GM23338 (cell line): ENCODE data around the gene ALG9. TPM values are rescaled to one million over a fixed set of nuclear protein-coding genes. Genes with fewer than 3 reads are reported as not detected.

Experiments
- ATAC-seq: fragments of 200-7000 bp; cut with Tn5 transposase; 3 replicates; pipeline ENCODE4 v1.9.1; 2020
- DNase-seq: peaks from one replicate; pipeline ENCODE4 v3.0.0-alpha.2; 2015; ENCODE audit warnings: low spot score
- H2AFZ ChIP-seq: fragments of 200-600 bp; sonication (generic); 2 replicates; pipeline ENCODE4 v1.8.0; 2016; ENCODE audit warnings: antibody characterized with exemption, mild to moderate bottlenecking, moderate library complexity
- H3F3A ChIP-seq: fragments of 200-600 bp; sonication (generic); replicated peaks from 2 replicates; pipeline ENCODE4 v1.8.0; 2017; ENCODE audit warnings: antibody characterized with exemption, mixed run types, low read depth
- H3K27ac ChIP-seq: fragments of 200-600 bp; sonication (generic); 2 replicates; pipeline ENCODE4 v1.6.1; 2016; ENCODE audit warnings: low read depth
- H3K27me3 ChIP-seq: fragments of 200-600 bp; sonication (generic); 2 replicates; pipeline ENCODE4 v1.8.0; 2016; ENCODE audit warnings: mild to moderate bottlenecking, mixed run types, moderate library complexity; ENCODE audit not compliant: insufficient read depth
- H3K36me3 ChIP-seq: fragments of 200-600 bp; sonication (generic); 2 replicates; pipeline ENCODE4 v1.8.0; 2016; ENCODE audit warnings: mild to moderate bottlenecking; ENCODE audit not compliant: insufficient read depth
- H3K4me1 ChIP-seq: fragments of 200-600 bp; sonication (generic); 2 replicates; pipeline ENCODE4 v1.8.0; 2016; ENCODE audit warnings: mild to moderate bottlenecking, moderate library complexity; ENCODE audit not compliant: insufficient read depth
- H3K4me2 ChIP-seq: fragments of 200-600 bp; sonication (generic); 2 replicates; pipeline ENCODE4 v1.7.1; 2017; ENCODE audit warnings: mixed run types
- H3K4me3 ChIP-seq: fragments of 200-600 bp; sonication (generic); 2 replicates; pipeline ENCODE4 v1.6.1; 2016; ENCODE audit warnings: mixed run types
- H3K79me2 ChIP-seq: fragments of 200-600 bp; sonication (generic); replicated peaks from 2 replicates; pipeline ENCODE4 v1.8.0; 2017; ENCODE audit warnings: mild to moderate bottlenecking; ENCODE audit not compliant: insufficient read depth
- H3K9me2 ChIP-seq: fragments of 200-600 bp; sonication (generic); 2 replicates; pipeline ENCODE4 v1.8.0; 2017; ENCODE audit not compliant: insufficient read depth
- H4K20me1 ChIP-seq: fragments of 200-600 bp; sonication (generic); replicated peaks from 2 replicates; pipeline ENCODE4 v1.8.0; 2017; ENCODE audit warnings: mild to moderate bottlenecking; ENCODE audit not compliant: insufficient read depth
- H3K27ac Mint-ChIP-seq: 2 replicates; pipeline ENCODE4 v1.8.0; 2020; ENCODE audit warnings: inconsistent platforms, mild to moderate bottlenecking, moderate library complexity, mixed read lengths
- H3K27me3 Mint-ChIP-seq: 3 replicates; pipeline ENCODE4 v1.8.0; 2022; ENCODE audit warnings: low read depth, mild to moderate bottlenecking, moderate library complexity, mixed read lengths, inconsistent platforms; ENCODE audit not compliant: insufficient read depth, poor library complexity
- H3K36me3 Mint-ChIP-seq: 3 replicates; pipeline ENCODE4 v1.8.0; 2021; ENCODE audit warnings: low read depth, mild to moderate bottlenecking, inconsistent platforms, moderate library complexity, mixed read lengths
- H3K4me1 Mint-ChIP-seq: 3 replicates; pipeline ENCODE4 v1.8.0; 2020; ENCODE audit warnings: mild to moderate bottlenecking, inconsistent platforms, mixed read lengths
- H3K4me3 Mint-ChIP-seq: 3 replicates; pipeline ENCODE4 v1.8.0; 2021; ENCODE audit warnings: moderate library complexity, mild to moderate bottlenecking, inconsistent platforms, mixed read lengths
- H3K9me3 Mint-ChIP-seq: 3 replicates; pipeline ENCODE4 v1.8.0; 2020; ENCODE audit warnings: moderate library complexity, mild to moderate bottlenecking, inconsistent platforms, mixed read lengths
- CREB1 ChIP-seq: fragments of 250-450 bp; sonication (Bioruptor Pico); IDR thresholded peaks from 2 replicates; pipeline ENCODE4 v1.5.0; 2020; ENCODE audit warnings: low read depth, mild to moderate bottlenecking, moderate library complexity
- CTCF ChIP-seq, 2 experiments: fragments of 200-600 bp in 1 of 2; sonication (generic) in 1 of 2; conservative IDR thresholded peaks; 2 replicates each; pipeline versions ENCODE4 v1.5.1 to v1.6.1; 2016 to 2017; ENCODE audit warnings: antibody characterized with exemption in 2 of 2, low read depth in 2 of 2, mild to moderate bottlenecking in 2 of 2, moderate library complexity in 1 of 2
- EZH2 ChIP-seq: fragments of 200-600 bp; sonication (generic); IDR thresholded peaks from one replicate; pipeline ENCODE4 v1.8.0; 2017; ENCODE audit warnings: antibody characterized with exemption, mild to moderate bottlenecking, low read depth; ENCODE audit not compliant: unreplicated experiment
- EZH2phosphoT487 ChIP-seq: fragments of 200-600 bp; sonication (generic); IDR thresholded peaks from one replicate; pipeline ENCODE4 v1.8.1; 2018; ENCODE audit warnings: antibody characterized with exemption; ENCODE audit not compliant: unreplicated experiment
- JUNB ChIP-seq: IDR thresholded peaks from one replicate; pipeline ENCODE4 v1.6.1; 2016; ENCODE audit warnings: antibody characterized with exemption; ENCODE audit not compliant: unreplicated experiment
- NANOG ChIP-seq: IDR thresholded peaks from 2 replicates; pipeline ENCODE4 v1.6.1; 2016; ENCODE audit warnings: antibody characterized with exemption, borderline replicate concordance
- POLR2AphosphoS5 ChIP-seq: IDR thresholded peaks from 2 replicates; pipeline ENCODE4 v1.6.1; 2016; ENCODE audit warnings: antibody characterized with exemption, low read depth
- REST ChIP-seq: IDR thresholded peaks from one replicate; pipeline ENCODE4 v1.6.1; 2018; ENCODE audit warnings: antibody characterized with exemption; ENCODE audit not compliant: unreplicated experiment
- STAT1 ChIP-seq: IDR thresholded peaks from one replicate; pipeline ENCODE4 v1.6.1; 2016; ENCODE audit warnings: antibody characterized with exemption; ENCODE audit not compliant: unreplicated experiment
- ZNF114 ChIP-seq: fragments of 250-450 bp; sonication (Bioruptor Pico); IDR thresholded peaks from 2 replicates; pipeline ENCODE4 v1.5.0; 2020; ENCODE audit warnings: mild to moderate bottlenecking, moderate library complexity
- ZNF331 ChIP-seq: fragments of 250-450 bp; sonication (Bioruptor Pico); IDR thresholded peaks from 2 replicates; pipeline ENCODE4 v1.5.0; 2020; ENCODE audit warnings: low read depth, mild to moderate bottlenecking, moderate library complexity
- ZNF462 ChIP-seq: fragments of 250-450 bp; sonication (Bioruptor Pico); IDR thresholded peaks from 2 replicates; pipeline ENCODE4 v1.5.0; 2020; ENCODE audit warnings: mild to moderate bottlenecking, moderate library complexity
- polyA plus RNA-seq: library from polyadenylated mRNA; unstranded; fragments of >200 nt; fragmentation: Nextera tagmentation; extraction: Ambion mirVana; gene quantifications from 2 replicates; pipeline ENCODE4 v1.2.1, GENCODE V29; 2016
- total RNA-seq: library from RNA; depleted of rRNA; stranded (reverse); fragments of >200 nt; shearing (Covaris generic); gene quantifications from 2 replicates; pipeline ENCODE4 v1.2.3, GENCODE V29; 2014
- TF ChIP-seq, protein P1 (sequence below): IDR thresholded peaks from 2 replicates; pipeline ENCODE4 v1.6.1; 2016; ENCODE audit warnings: antibody characterized with exemption

ALG9 gene
- total and polyA plus RNA-seq, 2 experiments from 2014 or later, result 25.4 to 31.1 TPM

DNA sequence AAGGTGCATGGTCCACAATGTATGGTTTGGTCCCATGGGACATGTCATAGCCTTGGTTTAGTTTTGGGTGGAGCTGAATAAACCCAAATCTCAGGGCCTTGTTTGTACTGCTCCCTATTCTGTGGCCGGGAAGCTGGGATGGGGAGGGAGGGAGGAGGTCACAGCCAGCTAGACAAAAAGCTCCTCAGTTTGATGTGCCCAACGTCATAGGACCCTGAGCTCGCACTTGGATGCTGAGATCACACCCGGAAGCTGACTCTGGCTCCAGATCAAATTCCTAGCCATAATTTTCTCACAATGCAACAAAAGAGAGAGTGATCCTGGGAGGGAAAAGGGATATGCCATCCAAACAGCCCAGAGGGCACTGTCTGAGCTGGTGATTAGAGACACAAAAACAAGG lies 42.6 kb upstream of the ALG9 start:
- Histone ChIP-seq H3F3A (peaks cover 3% of the 10 kb centered on the region; the same call in 1 of the 2 replicates), H3K79me2 (no peaks in the 10 kb centered on the region), H4K20me1 (no peaks in the 10 kb centered on the region), H3K9me2 (no peaks in the 10 kb centered on the region), H3K36me3 (no peaks in the 10 kb centered on the region), H2AFZ (0 out of 2 replicates have a peak overlapping the region, but pooled peaks have one; percentile 18), H3K27me3 (no peaks in the 10 kb centered on the region), H3K4me2 (no peak overlapping the region), H3K4me3 (no peak overlapping the region), H3K4me1 (peaks cover 38% of the 10 kb centered on the region), H3K27ac (no peak overlapping the region)
- ATAC-seq (no peak), DNase-seq (no peak)
- peaks cover 49% of the 10 kb centered on the region for H3K4me1 Mint-ChIP-seq
- no peaks in the 10 kb centered on the region for H3K36me3 Mint-ChIP-seq
- H3K4me3 Mint-ChIP-seq, result no peak overlapping the region
- peaks cover 3% of the 10 kb centered on the region; the same call in 1 of the 3 replicates for H3K9me3 Mint-ChIP-seq
- no peak for TF ChIP-seq ZNF462
- no peak for TF ChIP-seq NANOG
- TF ChIP-seq ZNF114 (CRISPR knock-in tag), result no peak
- no peak for TF ChIP-seq STAT1
- TF ChIP-seq ZNF331, result no peak
- no peak for TF ChIP-seq POLR2AphosphoS5
- TF ChIP-seq CTCF (conservative IDR thresholded peaks at IDR 0.05; ENCODE audit: low read depth in 2 of 2), result no peak
- TF ChIP-seq REST, result no peak
- no peak for TF ChIP-seq CREB1
- TF ChIP-seq JUNB, result no peak
- TF ChIP-seq, protein P1, sequence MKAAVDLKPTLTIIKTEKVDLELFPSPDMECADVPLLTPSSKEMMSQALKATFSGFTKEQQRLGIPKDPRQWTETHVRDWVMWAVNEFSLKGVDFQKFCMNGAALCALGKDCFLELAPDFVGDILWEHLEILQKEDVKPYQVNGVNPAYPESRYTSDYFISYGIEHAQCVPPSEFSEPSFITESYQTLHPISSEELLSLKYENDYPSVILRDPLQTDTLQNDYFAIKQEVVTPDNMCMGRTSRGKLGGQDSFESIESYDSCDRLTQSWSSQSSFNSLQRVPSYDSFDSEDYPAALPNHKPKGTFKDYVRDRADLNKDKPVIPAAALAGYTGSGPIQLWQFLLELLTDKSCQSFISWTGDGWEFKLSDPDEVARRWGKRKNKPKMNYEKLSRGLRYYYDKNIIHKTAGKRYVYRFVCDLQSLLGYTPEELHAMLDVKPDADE, result no peak
- no peak for TF ChIP-seq EZH2
- TF ChIP-seq EZH2phosphoT487, result no peak
- no peak overlapping the region for H3K27ac Mint-ChIP-seq
- H3K27me3 Mint-ChIP-seq, result peaks cover 14% of the 10 kb centered on the region
